Activated T-helper 1 cell treated with Interleukin-2 at 50 U/mL for 16 hours (primary cell): ENCODE measurements around the gene RNASET2.

Source experiments
- DNase-seq: peaks from one replicate; pipeline ENCODE4 v3.0.0-alpha.2; 2020; ENCODE audit warnings: low read depth

The RNASET2 gene

GRCh38 chr6:166947251-166947650 is 9.1 kb downstream of the RNASET2 start:
- no peak for DNase-seq

- DNase-seq = no peak
Observed at GRCh38 chr6:166946125-166946524, 10.2 kb downstream of the RNASET2 start.

- DNase-seq = no peak
Observed at GRCh38 chr6:166944666-166945256, 11.6 kb downstream of the RNASET2 start.

DNA sequence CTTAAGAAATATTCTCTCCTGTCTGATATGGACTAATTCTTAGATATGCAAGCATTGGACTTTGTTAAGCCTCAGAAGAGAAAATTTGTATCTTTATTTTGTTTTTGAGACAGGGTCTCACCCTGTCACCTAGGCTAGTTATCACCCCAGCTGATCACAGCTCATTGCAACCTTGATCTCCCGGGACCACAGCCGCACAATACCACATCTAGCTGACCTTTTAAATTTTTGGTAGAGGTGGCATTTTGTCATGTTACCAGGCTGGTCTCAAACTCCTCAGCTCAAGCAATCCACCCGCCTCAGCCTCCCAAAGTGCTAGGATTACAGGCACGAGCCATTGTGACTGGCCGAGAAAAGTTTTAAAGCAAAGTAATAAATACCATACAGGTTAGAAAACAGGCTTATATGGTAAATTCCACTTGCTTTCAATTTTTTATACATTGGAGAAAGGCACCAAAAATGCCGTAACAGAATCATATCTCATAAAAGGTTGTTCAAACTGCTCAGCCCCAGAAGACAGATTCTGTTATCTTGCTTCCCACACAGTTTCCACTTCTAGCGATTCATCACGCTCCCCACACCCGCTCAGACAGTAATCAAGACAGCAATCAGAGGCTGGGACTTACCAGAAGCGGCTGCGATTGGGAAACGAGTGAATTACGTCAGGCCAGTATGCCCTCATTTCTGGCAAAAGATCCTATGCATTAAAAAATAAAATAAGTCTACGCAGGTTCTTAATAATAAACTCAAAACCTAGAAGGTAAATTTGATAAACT is 13.8 kb downstream of the RNASET2 start:
- DNase-seq = no peak

- DNase-seq = no peak
Observed at GRCh38 chr6:166940643-166941068, 15.7 kb downstream of the RNASET2 start.

DNA sequence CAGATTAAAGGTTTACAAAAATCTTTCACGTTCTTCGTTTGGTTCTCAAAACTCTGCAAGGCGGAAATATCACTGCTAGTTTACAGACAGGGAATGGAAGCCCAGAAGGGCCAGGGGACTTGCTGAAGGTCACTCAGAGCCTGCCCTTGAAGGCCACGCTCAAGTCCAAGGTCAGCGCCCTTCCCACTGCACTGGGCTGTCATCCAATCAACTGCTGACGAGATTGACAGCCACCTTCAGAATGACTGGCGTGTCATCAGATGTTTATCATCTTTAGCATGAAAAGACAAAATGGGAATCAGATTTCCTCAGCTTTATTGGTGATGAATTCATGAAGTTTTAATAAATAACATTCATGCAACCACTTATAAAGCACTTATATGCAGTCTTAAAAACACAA is 16.5 kb downstream of the RNASET2 start:
- DNase-seq = no peak

- no peak for DNase-seq
Observed at GRCh38 chr6:166939345-166939744, 17.0 kb downstream of the RNASET2 start.

DNA sequence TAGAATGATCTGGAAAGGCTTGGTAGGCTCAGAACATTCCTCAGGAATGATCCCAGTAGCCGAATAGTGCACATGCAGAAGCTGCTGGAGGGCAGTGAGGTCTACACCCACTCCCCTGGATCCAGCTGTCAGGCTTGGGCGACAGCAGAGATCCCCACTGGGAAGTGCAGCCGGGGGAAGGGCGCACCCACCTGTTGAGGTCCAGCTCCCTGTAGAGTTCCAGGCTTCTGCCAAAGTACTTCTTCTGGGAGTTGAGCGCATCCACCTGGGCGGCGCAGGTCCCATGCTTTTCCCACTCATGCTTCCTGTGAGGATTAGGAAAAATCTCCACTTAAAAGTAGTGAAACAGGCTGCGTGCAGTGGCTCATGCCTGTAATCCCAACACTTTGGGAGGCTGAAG is 17.6 kb downstream of the RNASET2 start:
- DNase-seq = no peak

- DNase-seq = no peak
Observed at GRCh38 chr6:166938150-166938549, 18.2 kb downstream of the RNASET2 start.

DNA sequence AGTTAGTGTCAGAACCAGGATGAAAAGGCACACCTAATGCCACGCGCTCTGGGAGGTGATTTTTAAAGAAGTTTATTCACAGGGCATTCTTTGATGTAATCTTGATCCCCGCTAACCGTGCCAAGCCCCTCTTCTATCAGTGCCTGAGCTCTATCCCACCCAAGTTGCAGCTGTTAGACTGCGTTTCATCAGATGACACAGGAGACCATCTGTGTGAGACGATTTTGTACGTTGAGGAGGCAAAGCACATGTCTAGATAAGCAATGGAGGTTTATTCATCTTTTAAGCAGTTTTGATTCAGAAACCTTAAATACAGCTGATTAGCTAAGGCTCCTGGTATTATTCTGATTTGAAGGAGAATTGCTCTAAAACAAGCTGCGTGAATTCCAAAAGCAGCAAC is 18.6 kb downstream of the RNASET2 start:
- DNase-seq = no peak

DNA sequence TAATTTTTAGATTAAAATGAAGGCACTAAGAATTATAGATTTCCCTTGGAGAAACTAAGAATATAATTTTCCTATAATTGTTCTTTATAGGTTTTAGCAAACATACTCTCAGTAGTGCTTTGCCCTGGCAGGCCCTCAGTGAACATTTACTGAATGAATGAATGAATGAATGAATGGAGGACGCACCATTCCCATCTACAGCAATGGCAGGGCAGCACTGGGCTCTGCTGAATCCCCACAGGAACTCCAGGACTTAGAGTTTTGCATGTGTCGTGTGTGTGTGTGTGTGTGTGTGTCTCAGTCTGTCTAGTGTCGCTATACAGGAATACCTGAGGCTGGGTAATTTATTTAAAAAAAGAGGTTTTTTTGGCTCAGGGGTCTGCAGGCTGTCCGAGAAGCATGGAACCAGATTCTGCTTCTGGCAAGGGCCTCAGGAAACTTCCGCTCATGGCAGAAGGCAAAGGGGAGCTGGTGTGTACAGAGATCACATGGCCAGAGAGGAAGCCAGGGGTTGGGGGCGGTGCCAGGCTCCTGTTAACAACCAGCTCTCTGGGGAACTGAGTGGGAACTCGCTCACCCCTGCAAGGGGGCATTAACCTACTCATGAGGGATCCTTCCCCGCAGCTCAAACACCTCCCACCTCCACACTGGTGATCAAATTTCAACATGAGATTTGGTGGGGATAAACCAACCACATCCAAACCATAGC is 20.1 kb downstream of the RNASET2 start:
- DNase-seq = no peak

- DNase-seq = no peak
Observed at GRCh38 chr6:166935353-166935752, 21.0 kb downstream of the RNASET2 start.

- DNase-seq = no peak
Observed at GRCh38 chr6:166934174-166934573, 22.2 kb downstream of the RNASET2 start.

- DNase-seq = no peak
Observed at GRCh38 chr6:166933396-166933795, 23.0 kb downstream of the RNASET2 start.

DNA sequence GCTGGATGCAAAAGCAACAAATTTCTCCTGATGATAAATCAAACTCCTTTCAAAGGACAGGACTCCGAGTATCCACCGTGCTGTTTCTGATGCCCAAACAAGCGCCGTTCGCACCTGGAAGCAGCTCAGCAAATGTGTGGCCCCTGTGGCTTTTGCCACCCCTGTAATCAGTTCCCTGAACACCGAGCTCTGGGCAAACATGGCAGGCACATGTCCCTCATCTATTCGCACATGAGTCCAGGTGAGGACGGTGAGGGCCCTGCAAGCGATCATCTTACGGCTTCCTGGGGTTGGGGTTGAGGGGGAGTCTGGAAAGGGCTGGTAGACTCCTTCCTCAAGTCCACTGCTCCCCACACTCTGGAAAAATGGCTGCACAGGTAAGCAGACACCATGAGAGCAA is 23.7 kb downstream of the RNASET2 start:
- DNase-seq = no peak

DNA sequence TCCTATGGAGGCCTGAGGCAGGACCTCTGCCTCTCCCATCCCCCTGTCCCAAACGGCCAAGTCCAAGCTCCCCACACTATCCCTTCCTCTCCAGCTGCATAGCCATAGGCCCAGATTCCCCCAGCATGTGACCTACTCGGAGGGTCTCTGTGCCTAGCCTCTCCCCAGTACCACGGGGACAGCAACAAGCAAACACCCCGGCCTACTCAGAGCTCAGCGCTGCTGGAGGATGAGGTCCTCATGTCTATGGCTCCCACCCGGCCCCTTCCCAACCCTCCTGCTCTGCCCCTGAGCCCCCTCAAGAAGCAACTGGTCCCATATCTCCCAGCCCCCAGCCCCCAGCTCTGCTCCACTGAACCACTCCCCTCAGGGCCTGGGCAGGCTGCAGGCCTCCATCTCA is 24.2 kb downstream of the RNASET2 start:
- DNase-seq = no peak

- no peak for DNase-seq
Observed at GRCh38 chr6:166931426-166931970, 24.9 kb downstream of the RNASET2 start.

DNA sequence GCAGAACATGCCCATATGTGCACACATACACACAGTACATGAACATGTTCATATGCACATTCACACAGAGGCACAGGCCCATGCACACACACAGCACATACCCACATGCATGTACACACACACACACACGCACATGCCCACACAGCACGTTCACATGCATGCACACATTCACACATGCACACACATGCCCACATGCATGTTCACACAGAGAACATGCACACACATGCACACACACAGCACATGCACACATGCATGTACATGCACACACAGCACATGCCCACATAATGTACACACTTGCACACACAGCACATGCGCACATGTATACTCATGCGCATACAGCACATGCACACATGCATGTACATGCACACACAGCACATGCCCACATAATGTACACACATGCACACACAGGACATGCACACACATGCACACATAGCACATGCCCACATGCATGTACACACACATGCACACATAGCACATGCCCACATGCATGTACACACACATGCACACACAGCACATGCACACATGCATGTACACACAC is 25.9 kb downstream of the RNASET2 start:
- DNase-seq = no peak

DNA sequence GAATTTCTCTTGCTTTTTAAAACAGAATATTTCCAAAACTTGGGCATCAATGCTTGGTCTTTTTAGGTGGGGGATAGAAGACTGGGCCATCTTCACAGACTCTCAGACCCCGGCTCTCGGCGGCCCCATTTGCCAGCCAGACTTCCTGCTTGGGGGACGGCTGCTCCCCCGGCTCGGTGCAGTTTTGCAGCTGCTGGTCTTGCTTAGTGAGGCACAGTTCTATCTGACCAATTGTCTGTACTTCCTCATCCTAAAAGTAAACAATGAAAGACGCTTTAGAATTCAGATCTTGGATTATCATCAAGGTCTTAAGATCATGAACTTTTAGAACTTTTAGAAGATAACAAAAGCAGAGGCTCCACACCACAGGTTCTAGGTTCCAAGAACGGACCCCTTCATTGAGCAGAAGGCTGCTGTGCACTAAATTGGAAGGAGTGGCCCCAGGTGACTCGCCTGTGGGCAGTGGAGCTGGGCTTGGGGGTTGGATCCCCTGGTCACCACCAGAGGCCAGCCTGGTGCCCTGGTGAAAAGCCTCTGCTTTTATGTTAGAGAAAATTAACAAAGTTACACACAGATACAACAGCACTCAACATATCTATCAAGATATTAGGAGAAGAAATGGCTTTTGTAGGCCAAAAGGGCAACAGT is 26.7 kb downstream of the RNASET2 start:
- no peak for DNase-seq

GRCh38 chr6:166928644-166929541 is 27.5 kb downstream of the RNASET2 start:
- DNase-seq = no peak
